GM12878 (cell line): Measurements from ENCODE around the gene HPSE.

Source experiments
- ATF3 ChIP-seq: IDR thresholded peaks from 2 replicates; pipeline ENCODE4 v1.6.1; 2011; ENCODE audit warnings: low read depth, mild to moderate bottlenecking, low read length, moderate library complexity, borderline replicate concordance; ENCODE audit errors: extremely low read depth
- EZH2 ChIP-seq: IDR thresholded peaks from 2 replicates; pipeline ENCODE4 v1.6.1; 2012; ENCODE audit warnings: low read depth, mild to moderate bottlenecking, control low read depth, inconsistent platforms, low read length, borderline replicate concordance; ENCODE audit not compliant: control insufficient read depth
- TF ChIP-seq, protein P1 (sequence below), 3 experiments: IDR thresholded peaks in 2 of 3; conservative IDR thresholded peaks in 1 of 3; 2 replicates each; pipeline ENCODE4 v1.5.1; 2011; ENCODE audit warnings: low read depth in 3 of 3, low read length in 3 of 3, mild to moderate bottlenecking in 3 of 3, control low read depth in 2 of 3, moderate library complexity in 2 of 3, inconsistent platforms in 1 of 3, mixed read lengths in 1 of 3; ENCODE audit not compliant: control insufficient read depth in 2 of 3, insufficient read depth in 1 of 3; ENCODE audit errors: extremely low read depth in 1 of 3

DNA sequence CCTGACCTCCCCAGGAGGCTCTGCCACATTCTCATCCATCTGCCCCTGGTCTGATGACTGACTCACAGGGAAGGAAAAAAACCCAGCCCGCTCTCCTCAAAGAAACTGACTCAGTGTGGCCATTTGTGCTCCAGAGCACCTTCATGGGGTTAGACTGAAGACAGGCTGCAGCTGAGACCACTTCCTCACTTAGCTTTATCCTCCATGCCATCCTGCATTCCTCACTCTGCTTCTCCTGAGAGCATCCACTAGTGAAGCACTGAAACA is 35.9 kb upstream of the HPSE start:
- TF ChIP-seq, protein P1, sequence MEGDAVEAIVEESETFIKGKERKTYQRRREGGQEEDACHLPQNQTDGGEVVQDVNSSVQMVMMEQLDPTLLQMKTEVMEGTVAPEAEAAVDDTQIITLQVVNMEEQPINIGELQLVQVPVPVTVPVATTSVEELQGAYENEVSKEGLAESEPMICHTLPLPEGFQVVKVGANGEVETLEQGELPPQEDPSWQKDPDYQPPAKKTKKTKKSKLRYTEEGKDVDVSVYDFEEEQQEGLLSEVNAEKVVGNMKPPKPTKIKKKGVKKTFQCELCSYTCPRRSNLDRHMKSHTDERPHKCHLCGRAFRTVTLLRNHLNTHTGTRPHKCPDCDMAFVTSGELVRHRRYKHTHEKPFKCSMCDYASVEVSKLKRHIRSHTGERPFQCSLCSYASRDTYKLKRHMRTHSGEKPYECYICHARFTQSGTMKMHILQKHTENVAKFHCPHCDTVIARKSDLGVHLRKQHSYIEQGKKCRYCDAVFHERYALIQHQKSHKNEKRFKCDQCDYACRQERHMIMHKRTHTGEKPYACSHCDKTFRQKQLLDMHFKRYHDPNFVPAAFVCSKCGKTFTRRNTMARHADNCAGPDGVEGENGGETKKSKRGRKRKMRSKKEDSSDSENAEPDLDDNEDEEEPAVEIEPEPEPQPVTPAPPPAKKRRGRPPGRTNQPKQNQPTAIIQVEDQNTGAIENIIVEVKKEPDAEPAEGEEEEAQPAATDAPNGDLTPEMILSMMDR (IDR thresholded peaks at IDR 0.05 in 2 of 3, conservative IDR thresholded peaks at IDR 0.05 in 1 of 3; ENCODE audit: control insufficient read depth in 2 of 3, extremely low read depth in 1 of 3, insufficient read depth in 1 of 3, low read depth in 3 of 3, low read length in 3 of 3): no peak
- no peak for TF ChIP-seq ATF3
- no peak for TF ChIP-seq EZH2
